GM23248 (cell line): ENCODE data around the gene GSC.

Experiments
- EZH2 ChIP-seq: fragments of 200-600 bp; sonication (generic); IDR thresholded peaks from 2 replicates; pipeline ENCODE4 v1.6.1; 2018; ENCODE audit warnings: antibody characterized with exemption, mild to moderate bottlenecking; ENCODE audit not compliant: insufficient read depth, poor library complexity, severe bottlenecking
- EZH2phosphoT487 ChIP-seq: fragments of 200-600 bp; sonication (generic); IDR thresholded peaks from 2 replicates; pipeline ENCODE4 v1.6.1; 2018; ENCODE audit warnings: antibody characterized with exemption, moderate library complexity, mild to moderate bottlenecking, low read depth; ENCODE audit not compliant: insufficient read depth

DNA sequence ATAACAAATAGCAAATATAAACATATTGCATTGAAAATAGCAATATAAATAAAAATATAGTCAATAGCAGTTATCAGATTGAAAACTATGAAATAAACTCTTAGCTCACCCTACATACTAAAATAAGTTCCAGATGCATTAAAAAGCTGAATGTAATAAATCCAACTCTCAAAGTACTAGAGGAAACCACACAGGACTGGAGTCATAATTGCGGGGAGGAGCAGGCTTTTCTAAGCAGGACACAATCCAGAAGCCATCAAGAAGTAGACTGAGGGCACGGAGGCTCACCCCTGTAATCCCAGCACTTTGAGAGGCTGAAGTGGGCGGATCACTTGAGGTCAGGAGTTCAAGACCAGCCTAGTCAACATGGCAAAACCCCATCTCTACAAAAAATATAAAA, 22.2 kb downstream of the GSC start:
- no peak for TF ChIP-seq EZH2
- no peak for TF ChIP-seq EZH2phosphoT487
